NCI-H1694 (cell line): ENCODE data around the gene ADAT3.
A peak's percentile ranks its signal among the peaks of the same experiment; 100 is the strongest.
"Not testable (repeated sequence)": the region's sequence is repeated elsewhere in the genome, so short reads cannot be mapped to it uniquely, and the experiment has no call there.

Source experiments
- DNase-seq: peaks from one replicate; lab custom pipeline; 2025; lab: John Stamatoyannopoulos, UW

ADAT3 gene

GRCh38 chr19:1866693-1867348 is 38.4 kb upstream of the ADAT3 start:
- no peak for DNase-seq

- DNase-seq, result no peak
Measured at GRCh38 chr19:1867349-1867724, 37.9 kb upstream of the ADAT3 start.

- no peak for DNase-seq
Measured at GRCh38 chr19:1868971-1869370, 36.2 kb upstream of the ADAT3 start.

GRCh38 chr19:1871140-1871597 is 34.0 kb upstream of the ADAT3 start:
- no peak for DNase-seq

- no peak for DNase-seq
Measured at GRCh38 chr19:1871630-1872029, 33.6 kb upstream of the ADAT3 start.

GRCh38 chr19:1872807-1873523 is 32.2 kb upstream of the ADAT3 start:
- no peak for DNase-seq

GRCh38 chr19:1873524-1874473 is 31.4 kb upstream of the ADAT3 start:
- no peak for DNase-seq

GRCh38 chr19:1874554-1875185 is 30.5 kb upstream of the ADAT3 start:
- no peak for DNase-seq

GRCh38 chr19:1875265-1875645 is 29.9 kb upstream of the ADAT3 start:
- DNase-seq, result not testable (repeated sequence)

GRCh38 chr19:1875646-1876495 is 29.3 kb upstream of the ADAT3 start:
- DNase-seq, result peak; percentile 23

GRCh38 chr19:1876496-1877279 is 28.5 kb upstream of the ADAT3 start:
- not testable (repeated sequence) for DNase-seq

- not testable (repeated sequence) for DNase-seq
Measured at GRCh38 chr19:1877280-1877660, 27.9 kb upstream of the ADAT3 start.

- DNase-seq, result not testable (repeated sequence)
Measured at GRCh38 chr19:1878583-1878982, 26.6 kb upstream of the ADAT3 start.

GRCh38 chr19:1879982-1880381 is 25.2 kb upstream of the ADAT3 start:
- not testable (repeated sequence) for DNase-seq

GRCh38 chr19:1880611-1881392 is 24.4 kb upstream of the ADAT3 start:
- no peak for DNase-seq

- DNase-seq, result not testable (repeated sequence)
Measured at GRCh38 chr19:1881393-1882088, 23.7 kb upstream of the ADAT3 start.

GRCh38 chr19:1882089-1882785 is 23.0 kb upstream of the ADAT3 start:
- DNase-seq, result no peak
